ENCODE data around the gene KCNB1.
A peak's percentile ranks its signal among the peaks of the same experiment; 100 is the strongest.

KCNB1 gene

GRCh38 chr20:49384437-49385434 is 97.7 kb downstream of the KCNB1 start:
- peak; percentile 81 for DNase-seq

GRCh38 chr20:49381558-49382493 is 100.6 kb downstream of the KCNB1 start:
- DNase-seq, result no peak

- no peak for DNase-seq
Measured at GRCh38 chr20:49380337-49380780, 102.1 kb downstream of the KCNB1 start.

- no peak for DNase-seq
Measured at GRCh38 chr20:49379338-49379737, 103.1 kb downstream of the KCNB1 start.

- DNase-seq, result no peak
Measured at GRCh38 chr20:49377326-49377725, 105.1 kb downstream of the KCNB1 start.

- DNase-seq, result no peak
Measured at GRCh38 chr20:49375170-49375569, 107.3 kb downstream of the KCNB1 start.

GRCh38 chr20:49372095-49372734 is 110.3 kb downstream of the KCNB1 start:
- DNase-seq, result no peak

- no peak for DNase-seq
Measured at GRCh38 chr20:49368596-49368995, 113.9 kb downstream of the KCNB1 start.

GRCh38 chr20:49367113-49367512 is 115.4 kb downstream of the KCNB1 start:
- DNase-seq, result no peak

GRCh38 chr20:49366687-49367086 is 115.8 kb downstream of the KCNB1 start:
- no peak for DNase-seq

GRCh38 chr20:49361862-49362660 is 120.4 kb downstream of the KCNB1 start:
- no peak for DNase-seq

- DNase-seq, result no peak
Measured at GRCh38 chr20:49360242-49360968, 122.1 kb downstream of the KCNB1 start.

GRCh38 chr20:49356676-49357075 is 125.8 kb downstream of the KCNB1 start:
- no peak for DNase-seq

GRCh38 chr20:49354673-49355072 is 127.8 kb downstream of the KCNB1 start:
- DNase-seq, result no peak

GRCh38 chr20:49353348-49353747 is 129.1 kb downstream of the KCNB1 start:
- DNase-seq, result no peak

GRCh38 chr20:49352751-49353150 is 129.7 kb downstream of the KCNB1 start:
- DNase-seq, result no peak

- DNase-seq, result no peak
Measured at GRCh38 chr20:49351775-49352174, 130.7 kb downstream of the KCNB1 start.

- no peak for DNase-seq
Measured at GRCh38 chr20:49349694-49350252, 132.7 kb downstream of the KCNB1 start.

- no peak for DNase-seq
Measured at GRCh38 chr20:49349078-49349477, 133.4 kb downstream of the KCNB1 start.

- DNase-seq, result no peak
Measured at GRCh38 chr20:49348563-49348962, 133.9 kb downstream of the KCNB1 start.

GRCh38 chr20:49347156-49347555 is 135.3 kb downstream of the KCNB1 start:
- DNase-seq, result no peak

Data from suppressor macrophage treated with lipopolysaccharide for 4 hours (primary cell).